AG04450 (cell line): ENCODE measurements around the gene UIMC1. TPM values are rescaled to one million over a fixed set of nuclear protein-coding genes. Genes with fewer than 3 reads are reported as not detected.

Experiments
- CTCF ChIA-PET: fragments of 300-600, 350-600 bp; formaldehyde crosslinking; extraction: SDS; loops from one replicate; lab custom pipeline; 2022; ENCODE audit warnings: antibody characterized with exemption, inconsistent platforms; lab: Charles Lee
- POLR2A ChIA-PET: fragments of 350-600 bp; formaldehyde crosslinking; extraction: SDS; loops from one replicate; lab custom pipeline; 2021; ENCODE audit warnings: antibody characterized with exemption, inconsistent platforms; lab: Yijun Ruan, JAX
- DNase-seq: peaks from one replicate; pipeline ENCODE4 v3.0.0-alpha.2; 2011; ENCODE audit warnings: low read depth, low spot score
- H3K27ac ChIP-seq: one replicate; pipeline ENCODE4 v1.5.1; 2012; ENCODE audit warnings: low read depth, low read length, control low read depth
- H3K27me3 ChIP-seq: one replicate; pipeline ENCODE4 v1.6.0; 2012; ENCODE audit warnings: low read length; ENCODE audit not compliant: control insufficient read depth, insufficient read depth
- H3K4me3 ChIP-seq: 2 replicates; pipeline ENCODE4 v1.5.1; 2011; ENCODE audit warnings: mild to moderate bottlenecking, low read depth, low read length, control low read depth
- H3K9me3 ChIP-seq: 2 replicates; pipeline ENCODE4 v1.5.1; 2012; ENCODE audit warnings: low read length; ENCODE audit not compliant: control insufficient read depth, insufficient read depth
- polyA plus RNA-seq: library from polyadenylated mRNA; depleted of rRNA; stranded (reverse); fragments of >200 nt; gene quantifications from 2 replicates; pipeline ENCODE4 v1.2.3, GENCODE V29; 2011; rRNA removed
- TF ChIP-seq, protein P1 (sequence below): IDR thresholded peaks from 2 replicates; pipeline ENCODE4 v1.5.1; 2011; ENCODE audit warnings: low read depth, low read length, control low read depth, inconsistent platforms

Gene UIMC1
- polyA plus RNA-seq, 1 experiment, result 27.8 TPM

DNA sequence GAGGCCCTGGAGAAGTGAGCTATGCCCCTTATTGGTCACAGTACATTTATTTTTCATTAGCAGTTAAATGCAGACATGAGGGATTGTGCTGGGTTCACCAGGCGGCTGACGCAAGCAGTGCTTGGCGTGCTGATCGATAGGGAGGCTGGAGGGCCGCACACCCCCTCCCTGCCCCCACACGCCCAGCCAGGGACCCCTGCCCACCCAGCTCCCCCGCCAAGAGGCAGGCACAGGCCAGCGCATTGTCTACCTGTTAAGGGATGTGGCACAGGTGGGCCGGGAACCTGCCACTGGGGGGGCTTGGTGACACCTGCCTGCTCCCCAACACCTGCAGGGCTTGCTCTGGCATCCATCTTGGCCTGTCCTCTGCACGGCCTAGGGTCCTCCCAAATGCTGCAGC is 146.7 kb downstream of the UIMC1 start:
- Histone ChIP-seq H3K27me3 (peaks cover 51% of the 10 kb centered on the region), H3K9me3 (no peaks in the 10 kb centered on the region), H3K27ac (no peak overlapping the region), H3K4me3 (no peak overlapping the region)
- ChIA-PET POLR2A (no interaction called here), CTCF (no interaction called here)
- TF ChIP-seq, protein P1, sequence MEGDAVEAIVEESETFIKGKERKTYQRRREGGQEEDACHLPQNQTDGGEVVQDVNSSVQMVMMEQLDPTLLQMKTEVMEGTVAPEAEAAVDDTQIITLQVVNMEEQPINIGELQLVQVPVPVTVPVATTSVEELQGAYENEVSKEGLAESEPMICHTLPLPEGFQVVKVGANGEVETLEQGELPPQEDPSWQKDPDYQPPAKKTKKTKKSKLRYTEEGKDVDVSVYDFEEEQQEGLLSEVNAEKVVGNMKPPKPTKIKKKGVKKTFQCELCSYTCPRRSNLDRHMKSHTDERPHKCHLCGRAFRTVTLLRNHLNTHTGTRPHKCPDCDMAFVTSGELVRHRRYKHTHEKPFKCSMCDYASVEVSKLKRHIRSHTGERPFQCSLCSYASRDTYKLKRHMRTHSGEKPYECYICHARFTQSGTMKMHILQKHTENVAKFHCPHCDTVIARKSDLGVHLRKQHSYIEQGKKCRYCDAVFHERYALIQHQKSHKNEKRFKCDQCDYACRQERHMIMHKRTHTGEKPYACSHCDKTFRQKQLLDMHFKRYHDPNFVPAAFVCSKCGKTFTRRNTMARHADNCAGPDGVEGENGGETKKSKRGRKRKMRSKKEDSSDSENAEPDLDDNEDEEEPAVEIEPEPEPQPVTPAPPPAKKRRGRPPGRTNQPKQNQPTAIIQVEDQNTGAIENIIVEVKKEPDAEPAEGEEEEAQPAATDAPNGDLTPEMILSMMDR, result no peak
- no peak for DNase-seq

DNA sequence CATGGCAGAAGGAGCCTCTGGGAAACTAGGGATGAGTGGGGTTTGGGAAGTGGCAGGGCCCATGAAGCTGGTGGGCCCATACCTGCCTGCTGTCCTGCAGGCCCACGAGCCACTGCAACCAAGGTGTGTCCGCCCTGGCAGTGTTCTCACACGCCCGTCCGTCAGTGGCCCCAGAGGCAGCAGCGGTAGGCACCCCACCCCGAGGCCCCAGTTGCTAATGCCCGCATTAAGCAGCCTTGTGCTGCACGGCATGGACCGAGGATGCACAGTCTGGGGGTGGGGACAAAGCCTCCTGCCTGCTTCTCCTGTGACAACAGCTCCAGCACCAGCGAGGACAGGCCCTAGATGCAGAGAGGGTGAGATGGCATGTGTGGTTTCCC is 148.7 kb downstream of the UIMC1 start:
- Histone ChIP-seq H3K9me3 (no peaks in the 10 kb centered on the region), H3K27me3 (peaks cover 42% of the 10 kb centered on the region), H3K4me3 (no peak overlapping the region), H3K27ac (no peak overlapping the region)
- ChIA-PET CTCF (no interaction called here), POLR2A (no interaction called here)
- TF ChIP-seq, protein P1, result no peak
- DNase-seq, result no peak

DNA sequence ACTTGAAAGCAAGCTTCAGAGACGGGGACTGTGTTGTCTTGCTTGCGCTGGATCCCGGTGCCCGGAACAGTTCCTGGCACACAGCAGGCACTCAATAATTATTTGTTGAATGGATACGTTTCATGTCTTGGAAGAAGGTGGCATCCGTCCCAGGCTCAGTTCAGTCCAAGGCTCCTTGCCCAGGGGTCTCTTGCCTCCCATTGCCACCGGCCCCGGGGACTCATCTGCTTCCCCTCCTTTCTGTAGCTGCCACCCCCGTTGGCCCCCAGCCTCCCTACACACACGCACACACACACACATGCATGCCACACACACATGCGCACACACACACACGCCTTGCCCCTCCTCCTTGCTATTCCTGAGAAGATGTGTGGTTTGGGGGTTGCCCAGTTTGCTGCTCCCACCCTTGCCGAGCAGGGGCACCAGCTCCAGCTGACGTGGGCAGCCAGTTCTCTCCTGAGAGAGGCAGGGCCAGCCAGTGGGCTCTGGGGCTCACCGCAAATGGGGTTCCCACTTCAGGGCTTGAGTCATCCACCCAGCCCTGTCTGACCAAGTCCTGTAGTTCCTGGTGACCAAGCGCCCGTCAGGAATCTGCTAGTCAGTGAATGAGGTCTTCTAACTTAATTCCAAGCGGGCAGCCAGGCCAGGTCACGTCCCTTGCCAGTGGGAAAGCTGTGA is 149.2 kb downstream of the UIMC1 start:
- CTCF ChIA-PET, result no interaction called here
- no peak for DNase-seq
- TF ChIP-seq, protein P1, result no peak
- Histone ChIP-seq H3K4me3 (no peak overlapping the region), H3K27ac (no peak overlapping the region), H3K27me3 (peaks cover 42% of the 10 kb centered on the region), H3K9me3 (no peaks in the 10 kb centered on the region)
- POLR2A ChIA-PET, result no interaction called here

DNA sequence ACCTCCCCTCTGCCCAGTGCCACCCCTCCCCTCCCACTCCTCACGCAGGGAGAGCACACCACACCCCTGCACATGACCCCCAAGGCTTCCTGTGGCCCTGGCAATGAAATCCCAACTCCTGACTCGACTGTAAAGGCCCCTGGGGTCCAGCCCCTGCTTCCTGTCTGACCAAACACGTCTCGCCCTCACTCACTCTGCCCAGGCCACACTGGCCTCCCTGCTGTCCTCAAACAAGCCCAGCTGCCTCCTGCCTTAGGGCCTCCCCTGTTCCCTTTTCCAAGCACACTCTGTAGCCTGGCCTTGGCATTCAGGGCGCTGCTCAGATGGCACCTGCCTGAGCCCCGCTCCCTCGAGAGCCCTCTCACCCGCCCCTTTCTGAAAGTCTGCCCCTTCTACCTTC is 149.8 kb downstream of the UIMC1 start:
- TF ChIP-seq, protein P1, result no peak
- Histone ChIP-seq H3K9me3 (no peaks in the 10 kb centered on the region), H3K4me3 (no peak overlapping the region), H3K27me3 (peaks cover 44% of the 10 kb centered on the region), H3K27ac (no peak overlapping the region)
- CTCF ChIA-PET, result no interaction called here
- POLR2A ChIA-PET, result no interaction called here
- DNase-seq, result no peak

DNA sequence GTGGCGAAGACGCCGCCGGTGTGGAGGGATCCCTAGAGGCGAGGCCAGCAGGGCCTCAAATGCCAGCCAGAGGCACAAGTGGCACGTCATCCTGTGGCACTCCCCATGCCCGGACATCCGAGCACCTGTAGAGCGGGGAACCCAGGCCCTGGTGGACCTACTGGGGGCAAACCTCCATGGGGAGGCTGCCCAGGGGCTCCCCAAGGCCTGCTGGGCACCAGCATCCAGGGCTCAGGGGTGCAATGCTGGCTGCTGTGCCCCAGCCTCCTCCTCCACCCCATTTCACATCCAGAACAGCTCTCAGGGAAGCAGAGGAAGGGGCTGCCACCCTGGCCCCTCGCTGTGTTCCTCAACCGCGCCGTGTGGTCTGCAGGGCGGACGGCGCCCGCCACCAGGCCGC is 151.0 kb downstream of the UIMC1 start:
- no peak overlapping the region for H3K4me3 ChIP-seq
- CTCF ChIA-PET, result no interaction called here
- no peak for DNase-seq
- peaks cover 45% of the 10 kb centered on the region for H3K27me3 ChIP-seq
- POLR2A ChIA-PET, result no interaction called here
- no peak overlapping the region for H3K27ac ChIP-seq
- TF ChIP-seq, protein P1, result no peak
- H3K9me3 ChIP-seq, result no peaks in the 10 kb centered on the region

Other genes with a start within 250 kb of the UIMC1 start
- gene UNC5A, start 196.2 kb downstream of the UIMC1 start, polyA plus RNA-seq, result not detected in 2 replicates
- gene HK3, start 107.4 kb downstream of the UIMC1 start, polyA plus RNA-seq, result not detected in 2 replicates
- gene ZNF346, start 15.9 kb upstream of the UIMC1 start, polyA plus RNA-seq, result 15.0 and 15.3 TPM in 2 replicates
- gene FGFR4, start 80.1 kb upstream of the UIMC1 start, polyA plus RNA-seq, result 5.8 and 6.8 TPM in 2 replicates
- 25.6 and 33.4 TPM in 2 replicates for gene NSD1, start 127.0 kb upstream of the UIMC1 start, polyA plus RNA-seq